Endothelial cell of umbilical vein (primary cell): ENCODE data around the gene WBP2. TPM values are rescaled to one million over a fixed set of nuclear protein-coding genes. Genes with fewer than 3 reads are reported as not detected.

Experiments
- BruUV-seq: library from RNA; stranded (reverse); fragments of 400-500 nt; replicated peaks from 2 replicates; lab custom pipeline; 2021; lab: Mats Ljungman, UMichigan
- CTCF ChIA-PET: fragments of 300-600, 350-600 bp; sonication (Branson Sonifier 250); formaldehyde crosslinking; loops from one replicate; lab custom pipeline; 2021; ENCODE audit warnings: antibody characterized with exemption, inconsistent platforms; lab: Charles Lee
- POLR2A ChIA-PET: fragments of 300-600, 350-600 bp; sonication (Branson Sonifier 250); formaldehyde crosslinking; loops from one replicate; lab custom pipeline; 2021; ENCODE audit warnings: antibody characterized with exemption, inconsistent platforms; lab: Charles Lee
- DNase-seq: peaks from one replicate; pipeline ENCODE4 v3.0.0-alpha.2; 2011; ENCODE audit warnings: low read depth, low spot score
- FAIRE-seq: peaks from 2 replicates; lab custom pipeline; 2011; peaks lifted over from hg19 to GRCh38; lab: Jason Lieb, UNC
- H2AFZ ChIP-seq: 2 replicates; pipeline ENCODE4 v1.6.0; 2012; ENCODE audit warnings: low read depth, low read length, control low read depth, inconsistent platforms
- H3K27ac ChIP-seq: 2 replicates; pipeline ENCODE4 v1.5.1; 2011; ENCODE audit warnings: low read depth, mild to moderate bottlenecking, control low read depth, low read length, moderate library complexity; ENCODE audit not compliant: insufficient read depth
- H3K27me3 ChIP-seq, 2 experiments: 2 replicates each; pipeline versions ENCODE4 v1.6.0 to v1.6.1; 2011; ENCODE audit warnings: low read length in 2 of 2, mixed read lengths in 1 of 2; ENCODE audit not compliant: control insufficient read depth in 2 of 2, insufficient read depth in 2 of 2
- H3K36me3 ChIP-seq, 2 experiments: 2 replicates in 1 of 2; 3 replicates in 1 of 2; pipeline ENCODE4 v1.5.1; 2011; ENCODE audit warnings: low read length in 2 of 2, mild to moderate bottlenecking in 1 of 2, moderate library complexity in 1 of 2; ENCODE audit not compliant: control insufficient read depth in 2 of 2, insufficient read depth in 2 of 2; ENCODE audit errors: extremely low read depth in 1 of 2
- H3K4me1 ChIP-seq: 3 replicates; pipeline ENCODE4 v1.5.1; 2011; ENCODE audit warnings: mild to moderate bottlenecking, low read length; ENCODE audit not compliant: control insufficient read depth, insufficient read depth; ENCODE audit errors: extremely low read depth
- H3K4me2 ChIP-seq: 2 replicates; pipeline ENCODE4 v1.6.1; 2011; ENCODE audit warnings: low read length, control low read depth, mixed read lengths; ENCODE audit not compliant: insufficient read depth
- H3K4me3 ChIP-seq, 3 experiments: fragments of 200-600 bp in 1 of 3; sonication (generic), shearing (Covaris generic) in 1 of 3; replicated peaks in 1 of 3; 2 replicates each; pipeline ENCODE4 v1.5.1; 2011 to 2016; ENCODE audit warnings: control low read depth in 3 of 3, low read length in 3 of 3, mild to moderate bottlenecking in 2 of 3, inconsistent platforms in 1 of 3, low read depth in 1 of 3, moderate library complexity in 1 of 3; ENCODE audit not compliant: insufficient read depth in 1 of 3
- H3K79me2 ChIP-seq: 2 replicates; pipeline ENCODE4 v1.6.0; 2012; ENCODE audit warnings: low read length, inconsistent platforms; ENCODE audit not compliant: control insufficient read depth, insufficient read depth
- H3K9ac ChIP-seq: replicated peaks from 2 replicates; pipeline ENCODE3; 2011; ENCODE audit warnings: low read length, control low read depth; ENCODE audit not compliant: insufficient read depth; ENCODE audit errors: extremely low read depth
- H3K9me1 ChIP-seq: replicated peaks from 3 replicates; pipeline ENCODE4 v1.6.0; 2011; ENCODE audit warnings: mild to moderate bottlenecking, low read length; ENCODE audit not compliant: control insufficient read depth, insufficient read depth; ENCODE audit errors: extremely low read depth
- H3K9me3 ChIP-seq: replicated peaks from 2 replicates; pipeline ENCODE4 v1.5.1; 2012; ENCODE audit warnings: low read length, inconsistent platforms; ENCODE audit not compliant: control insufficient read depth, insufficient read depth
- H4K20me1 ChIP-seq: replicated peaks from 2 replicates; pipeline ENCODE3; 2011; ENCODE audit warnings: mild to moderate bottlenecking, low read length; ENCODE audit not compliant: control insufficient read depth, insufficient read depth; ENCODE audit errors: extremely low read depth
- EZH2 ChIP-seq: IDR thresholded peaks from 2 replicates; pipeline ENCODE4 v1.6.1; 2012; ENCODE audit warnings: borderline replicate concordance, low read depth, mild to moderate bottlenecking, moderate library complexity, low read length, inconsistent platforms; ENCODE audit not compliant: severe bottlenecking
- FOS ChIP-seq: IDR thresholded peaks from 2 replicates; pipeline ENCODE4 v1.6.1; 2011; ENCODE audit warnings: mild to moderate bottlenecking, low read length, moderate library complexity, borderline replicate concordance; ENCODE audit not compliant: insufficient read depth
- GATA2 ChIP-seq: IDR thresholded peaks from 2 replicates; pipeline ENCODE4 v1.7.0; 2011; ENCODE audit warnings: low read depth, mild to moderate bottlenecking, moderate library complexity, mixed read lengths, low read length; ENCODE audit not compliant: insufficient read length, insufficient read depth
- JUN ChIP-seq: IDR thresholded peaks from 2 replicates; pipeline ENCODE4 v1.6.1; 2011; ENCODE audit warnings: borderline replicate concordance, low read depth; ENCODE audit not compliant: insufficient read length, insufficient read depth
- MYC ChIP-seq: IDR thresholded peaks from one replicate; pipeline ENCODE4 v1.6.1; 2011; ENCODE audit warnings: mild to moderate bottlenecking, low read depth, low read length
- POLR2A ChIP-seq: IDR thresholded peaks from 2 replicates; pipeline ENCODE4 v1.6.1; 2012; ENCODE audit warnings: low read depth, mild to moderate bottlenecking, control low read depth, low read length
- POLR2AphosphoS5 ChIP-seq: IDR thresholded peaks from 2 replicates; pipeline ENCODE4 v1.6.1; 2012; ENCODE audit warnings: low read depth, mild to moderate bottlenecking, control low read depth, low read length, moderate library complexity; ENCODE audit not compliant: insufficient read depth
- dilution Hi-C: fragments of 300-500 bp; cut with MboI; formaldehyde crosslinking; loops from one replicate; pipeline ENCODE4 v1.15.0; 2019; ENCODE audit warnings: low sequenced_read_pairs; ENCODE audit not compliant: extremely low pct_ligation_motif_present
- intact Hi-C: fragments of 100-400 bp; cut with micrococcal nuclease; formaldehyde crosslinking; loops from one replicate; pipeline ENCODE4 v1.10.0; 2022
- polyA plus RNA-seq, 4 experiments: library from polyadenylated mRNA; depleted of rRNA in 3 of 4; stranded (reverse) in 3 of 4; unstranded in 1 of 4; fragments of >200 nt; gene quantifications; 2 replicates each; pipeline versions ENCODE4 v1.2.1 to v1.2.3, GENCODE V29; 2011 to 2012; ENCODE audit warnings: missing spikeins in 1 of 4
- total RNA-seq: library from RNA; stranded (reverse); gene quantifications from 2 replicates; pipeline ENCODE4 v1.2.3, GENCODE V29; 2021
- TF ChIP-seq, protein P1 (sequence below), 2 donors: IDR thresholded peaks; 1 replicate in 1 of 2; 2 replicates in 1 of 2; pipeline ENCODE4 v1.5.1; 2011; ENCODE audit warnings: low read length in 2 of 2, mild to moderate bottlenecking in 2 of 2, moderate library complexity in 2 of 2, control low read depth in 1 of 2, inconsistent platforms in 1 of 2, low read depth in 1 of 2; ENCODE audit not compliant: insufficient read depth in 1 of 2; ENCODE audit errors: extremely low read depth in 1 of 2
- TF ChIP-seq, protein P2 (sequence below): IDR thresholded peaks from 2 replicates; pipeline ENCODE4 v1.6.1; 2011; ENCODE audit not compliant: insufficient read depth, insufficient read length

The WBP2 gene
- total and polyA plus RNA-seq, 2 donors (not counting 3 experiments of a cell fraction or from before 2014, with no cell fraction given), result 81.5 to 126 TPM

DNA sequence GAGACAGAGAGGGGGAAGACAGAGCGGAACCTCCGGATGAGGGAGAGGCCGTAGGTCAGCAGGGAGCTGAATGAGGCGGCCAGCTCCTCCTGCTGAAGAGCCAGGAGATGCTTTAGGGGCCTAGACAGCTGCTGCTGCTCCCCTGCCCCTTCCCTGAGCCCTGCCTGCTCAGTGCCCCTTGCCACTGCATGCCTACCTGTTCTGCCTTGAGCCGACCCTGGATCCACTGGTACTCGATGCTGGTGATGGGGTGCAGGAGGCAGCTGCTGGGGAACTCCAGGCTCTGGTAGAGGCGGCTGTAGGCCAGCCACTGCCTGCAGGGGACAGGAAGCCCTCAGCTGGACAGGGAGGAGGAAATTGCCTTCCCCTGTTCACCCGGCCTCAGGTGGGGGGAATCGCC is 18.5 kb downstream of the WBP2 start:
- ChIA-PET CTCF (interaction anchor here (0.8 to 2.3 kb wide), 5 partner anchors 9 to 72 kb away, joined by 3 to 7 read pairs (median 4); partner anchors contain the start of genes GALK1 and WBP2), POLR2A (no interaction called here)
- FAIRE-seq (no peak), DNase-seq (no peak)
- TF ChIP-seq EZH2, result no peak
- TF ChIP-seq POLR2AphosphoS5, result no peak
- TF ChIP-seq POLR2A, result no peak
- Histone ChIP-seq H3K36me3 (no peaks in the 10 kb centered on the region), H3K27me3 (no peaks in the 10 kb centered on the region), H3K79me2 (no peaks in the 10 kb centered on the region), H3K27ac (no peak overlapping the region), H3K4me2 (no peak overlapping the region), H3K9ac (no peak overlapping the region), H3K9me3 (no peaks in the 10 kb centered on the region), H3K4me3 (no peak overlapping the region), H2AFZ (no peak overlapping the region), H4K20me1 (no peaks in the 10 kb centered on the region), H3K9me1 (no peaks in the 10 kb centered on the region), H3K4me1 (no peaks in the 10 kb centered on the region)
- intact Hi-C loops (no loop called here), dilution Hi-C loops (no loop called here)
- no TSS peak for BruUV-seq

DNA sequence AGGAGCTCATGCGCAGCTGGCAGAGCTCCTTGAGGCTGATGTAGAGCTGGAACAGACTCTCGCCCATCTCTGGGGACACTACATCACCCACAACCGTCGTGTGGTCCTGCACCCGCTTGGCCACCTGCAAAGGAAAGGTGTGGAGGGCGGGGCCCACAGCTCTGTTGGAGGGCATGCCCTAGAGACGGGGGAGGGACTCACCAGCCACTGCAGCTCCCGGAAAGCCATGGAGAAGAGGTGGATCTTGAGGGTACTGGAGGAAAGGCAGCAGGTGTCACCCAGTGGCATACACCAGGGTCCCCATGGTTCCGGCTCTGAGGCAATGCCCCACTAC is 19.5 kb downstream of the WBP2 start:
- no TSS peak for BruUV-seq
- intact Hi-C loops (no loop called here), dilution Hi-C loops (no loop called here)
- H4K20me1 ChIP-seq, result no peaks in the 10 kb centered on the region
- TF ChIP-seq GATA2 (no peak), POLR2A (no peak), POLR2AphosphoS5 (no peak), MYC (no peak), JUN (no peak), EZH2 (no peak), FOS (no peak)
- TF ChIP-seq, protein P1, sequence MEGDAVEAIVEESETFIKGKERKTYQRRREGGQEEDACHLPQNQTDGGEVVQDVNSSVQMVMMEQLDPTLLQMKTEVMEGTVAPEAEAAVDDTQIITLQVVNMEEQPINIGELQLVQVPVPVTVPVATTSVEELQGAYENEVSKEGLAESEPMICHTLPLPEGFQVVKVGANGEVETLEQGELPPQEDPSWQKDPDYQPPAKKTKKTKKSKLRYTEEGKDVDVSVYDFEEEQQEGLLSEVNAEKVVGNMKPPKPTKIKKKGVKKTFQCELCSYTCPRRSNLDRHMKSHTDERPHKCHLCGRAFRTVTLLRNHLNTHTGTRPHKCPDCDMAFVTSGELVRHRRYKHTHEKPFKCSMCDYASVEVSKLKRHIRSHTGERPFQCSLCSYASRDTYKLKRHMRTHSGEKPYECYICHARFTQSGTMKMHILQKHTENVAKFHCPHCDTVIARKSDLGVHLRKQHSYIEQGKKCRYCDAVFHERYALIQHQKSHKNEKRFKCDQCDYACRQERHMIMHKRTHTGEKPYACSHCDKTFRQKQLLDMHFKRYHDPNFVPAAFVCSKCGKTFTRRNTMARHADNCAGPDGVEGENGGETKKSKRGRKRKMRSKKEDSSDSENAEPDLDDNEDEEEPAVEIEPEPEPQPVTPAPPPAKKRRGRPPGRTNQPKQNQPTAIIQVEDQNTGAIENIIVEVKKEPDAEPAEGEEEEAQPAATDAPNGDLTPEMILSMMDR (IDR thresholded peaks at IDR 0.05; ENCODE audit: extremely low read depth in 1 of 2, insufficient read depth in 1 of 2, low read depth in 1 of 2, low read length in 2 of 2), result no peak
- TF ChIP-seq, protein P2, sequence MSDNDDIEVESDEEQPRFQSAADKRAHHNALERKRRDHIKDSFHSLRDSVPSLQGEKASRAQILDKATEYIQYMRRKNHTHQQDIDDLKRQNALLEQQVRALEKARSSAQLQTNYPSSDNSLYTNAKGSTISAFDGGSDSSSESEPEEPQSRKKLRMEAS, result no peak
- DNase-seq, result no peak
- no peaks in the 10 kb centered on the region for H3K27me3 ChIP-seq
- H3K36me3 ChIP-seq, result no peaks in the 10 kb centered on the region
- no peak overlapping the region for H2AFZ ChIP-seq
- H3K4me1 ChIP-seq, result no peaks in the 10 kb centered on the region
- H3K4me3 ChIP-seq, result no peak overlapping the region
- no peak overlapping the region for H3K27ac ChIP-seq
- H3K9me1 ChIP-seq, result no peaks in the 10 kb centered on the region
- no peak overlapping the region for H3K4me2 ChIP-seq
- no peaks in the 10 kb centered on the region for H3K79me2 ChIP-seq
- no peak overlapping the region for H3K9ac ChIP-seq
- H3K9me3 ChIP-seq, result no peaks in the 10 kb centered on the region
- no peak for FAIRE-seq
- POLR2A ChIA-PET, result no interaction called here
- CTCF ChIA-PET, result interaction anchor here (1.9 kb wide), 1 partner anchor 10 kb away, joined by 10 read pairs; no protein-coding TSS in a partner anchor
